GM12878 (cell line): ENCODE results near the gene ISY1. TPM values are rescaled to one million over a fixed set of nuclear protein-coding genes. Genes with fewer than 3 reads are reported as not detected.

Experiments used
- ATAC-seq: fragments of 200-7000 bp; cut with Tn5 transposase; 3 replicates; pipeline ENCODE4 v1.9.1; 2020; ENCODE audit warnings: mild to moderate bottlenecking, moderate library complexity
- BruUV-seq: library from RNA; stranded (reverse); fragments of 400-500 nt; replicated peaks from 2 replicates; lab custom pipeline; 2021; lab: Mats Ljungman, UMichigan
- CTCF ChIA-PET: fragments of 300-600 bp; sonication (Branson Sonifier 250); formaldehyde crosslinking; extraction: SDS; loops from one replicate; lab custom pipeline; 2021; ENCODE audit warnings: inconsistent platforms; lab: Yijun Ruan, JAX
- POLR2A ChIA-PET: fragments of 350-600 bp; formaldehyde crosslinking; extraction: SDS; loops from one replicate; lab custom pipeline; 2021; ENCODE audit warnings: inconsistent platforms; lab: Charles Lee
- RAD21 ChIA-PET: fragments of 300-600 bp; sonication (Branson Sonifier 250); formaldehyde crosslinking; loops from one replicate; lab custom pipeline; 2023; ENCODE audit warnings: antibody characterized with exemption; ENCODE audit not compliant: unreplicated experiment; lab: Charles Lee
- SMC1A ChIA-PET: fragments of 300-600 bp; sonication (Branson Sonifier 250); formaldehyde crosslinking; loops from one replicate; lab custom pipeline; 2023; ENCODE audit not compliant: unreplicated experiment, uncharacterized antibody; lab: Charles Lee
- DNase-seq: peaks from one replicate; pipeline ENCODE4 v3.0.0-alpha.2; 2011; ENCODE audit warnings: low read depth, low spot score
- FAIRE-seq: peaks from 3 replicates; lab custom pipeline; 2011; peaks lifted over from hg19 to GRCh38; lab: Jason Lieb, UNC
- H2AFZ ChIP-seq: 2 replicates; pipeline ENCODE4 v1.6.0; 2011; ENCODE audit warnings: low read depth, low read length, control low read depth; ENCODE audit not compliant: control insufficient read depth
- H3K27ac ChIP-seq: 2 replicates; pipeline ENCODE4 v1.5.1; 2011; ENCODE audit warnings: control low read depth; ENCODE audit not compliant: control insufficient read depth, insufficient read depth
- H3K27me3 ChIP-seq, 2 experiments: replicated peaks in 1 of 2; 2 replicates each; pipeline versions ENCODE4 v1.6.0 to v1.6.1; 2011; ENCODE audit warnings: low read length in 1 of 2; ENCODE audit not compliant: control insufficient read depth in 2 of 2, insufficient read depth in 2 of 2
- H3K36me3 ChIP-seq, 2 experiments: 2 replicates each; pipeline ENCODE4 v1.5.1; 2011; ENCODE audit warnings: low read length in 1 of 2; ENCODE audit not compliant: control insufficient read depth in 2 of 2, insufficient read depth in 2 of 2
- H3K4me1 ChIP-seq: 2 replicates; pipeline ENCODE4 v1.6.1; 2011; ENCODE audit warnings: mild to moderate bottlenecking, low read length, moderate library complexity, mixed read lengths; ENCODE audit not compliant: control insufficient read depth, insufficient read depth
- H3K4me2 ChIP-seq: 2 replicates; pipeline ENCODE4 v1.6.0; 2011; ENCODE audit warnings: control low read depth; ENCODE audit not compliant: control insufficient read depth, insufficient read depth
- H3K4me3 ChIP-seq: fragments of 200-600 bp; sonication (generic); 2 replicates; pipeline ENCODE4 v1.5.1; 2016
- H3K79me2 ChIP-seq: 2 replicates; pipeline ENCODE4 v1.6.0; 2011; ENCODE audit warnings: low read length; ENCODE audit not compliant: control insufficient read depth, insufficient read depth
- H3K9ac ChIP-seq: 2 replicates; pipeline ENCODE4 v1.8.0; 2011; ENCODE audit warnings: low read length, control low read depth, mixed read lengths; ENCODE audit not compliant: control insufficient read depth, insufficient read depth
- H3K9me3 ChIP-seq: replicated peaks from 3 replicates; pipeline ENCODE4 v1.5.1; 2011; ENCODE audit warnings: mild to moderate bottlenecking, low read length; ENCODE audit not compliant: control insufficient read depth, insufficient read depth
- H4K20me1 ChIP-seq: 2 replicates; pipeline ENCODE4 v1.6.0; 2011; ENCODE audit not compliant: control insufficient read depth, insufficient read depth
- ASH2L ChIP-seq: fragments of 300-600, 200-600 bp; sonication (generic); IDR thresholded peaks from 2 replicates; pipeline ENCODE4 v1.6.1; 2017; ENCODE audit warnings: low read depth, mild to moderate bottlenecking, borderline replicate concordance
- BACH1 ChIP-seq: fragments of 450-650 bp; IDR thresholded peaks from 2 replicates; pipeline ENCODE4 v1.6.1; 2017; ENCODE audit warnings: mild to moderate bottlenecking, borderline replicate concordance
- CREM ChIP-seq: IDR thresholded peaks from 2 replicates; pipeline ENCODE4 v1.6.1; 2014; ENCODE audit warnings: antibody characterized with exemption, low read depth
- EED ChIP-seq: sonication (generic); IDR thresholded peaks from 2 replicates; pipeline ENCODE4 v1.6.1; 2016; ENCODE audit warnings: antibody characterized with exemption, low read depth
- FOS ChIP-seq: IDR thresholded peaks from 3 replicates; pipeline ENCODE4 v1.6.1; 2011; ENCODE audit warnings: borderline replicate concordance; ENCODE audit not compliant: insufficient read length; ENCODE audit errors: extremely low read depth
- HCFC1 ChIP-seq: fragments of 150-350 bp; IDR thresholded peaks from 2 replicates; pipeline ENCODE4 v1.6.1; 2014; ENCODE audit warnings: low read length
- KDM1A ChIP-seq: fragments of 200-600 bp; sonication (generic); IDR thresholded peaks from 2 replicates; pipeline ENCODE4 v1.6.1; 2016; ENCODE audit warnings: borderline replicate concordance
- POLR2AphosphoS5 ChIP-seq: IDR thresholded peaks from 2 replicates; pipeline ENCODE4 v1.6.1; 2011; ENCODE audit warnings: mild to moderate bottlenecking, low read length, inconsistent platforms
- RAD51 ChIP-seq: fragments of 450-650 bp; IDR thresholded peaks from 2 replicates; pipeline ENCODE4 v1.6.1; 2016; ENCODE audit warnings: moderate library complexity, mild to moderate bottlenecking, inconsistent platforms
- RB1 ChIP-seq: fragments of 450-650 bp; formaldehyde crosslinking; IDR thresholded peaks from 2 replicates; pipeline ENCODE4 v1.6.1; 2017; ENCODE audit warnings: mild to moderate bottlenecking, borderline replicate concordance
- RELA ChIP-seq: fragments of 450-650 bp; IDR thresholded peaks from 2 replicates; pipeline ENCODE4 v1.8.0; 2014; ENCODE audit warnings: borderline replicate concordance; ENCODE audit not compliant: partially characterized antibody
- SRF ChIP-seq, 2 experiments: IDR thresholded peaks; 2 replicates each; pipeline ENCODE4 v1.6.1; 2011; ENCODE audit warnings: low read depth in 2 of 2, low read length in 2 of 2, mild to moderate bottlenecking in 1 of 2, moderate library complexity in 1 of 2
- ZBTB33 ChIP-seq: fragments of 450-650 bp; IDR thresholded peaks from 2 replicates; pipeline ENCODE4 v1.6.1; 2017; ENCODE audit warnings: mild to moderate bottlenecking
- WGBS: methylation state at CpG from one replicate; pipeline ENCODE4 v1.1.6; 2016; ENCODE audit warnings: low lambda C conversion rate; ENCODE audit not compliant: insufficient replicate concordance, insufficient coverage; ENCODE audit errors: missing lambda C conversion rate; 5-methylcytosine and 5-hydroxymethylcytosine counted together
- in situ Hi-C: fragments of 300-500 bp; cut with MboI; formaldehyde crosslinking; loops from 9 replicates; pipeline ENCODE4 v1.14.3; 2018; ENCODE audit warnings: mixed read lengths
- intact Hi-C: fragments of 100-400 bp; cut with micrococcal nuclease; formaldehyde crosslinking; loops from one replicate; pipeline ENCODE4 v1.14.2; 2022; ENCODE audit not compliant: unreplicated experiment
- polyA plus RNA-seq, 11 experiments: library from polyadenylated mRNA; depleted of rRNA in 4 of 11; unstranded in 6 of 11; stranded (reverse) in 5 of 11; fragments of >200 nt; fragmentation: Nextera tagmentation in 4 of 11; fragmentation: Illumina TruSeq in 1 of 11; extraction: Ambion mirVana in 4 of 11; extraction: Trizol in 1 of 11; gene quantifications; 1 replicate in 1 of 11; 2 replicates in 10 of 11; pipeline versions ENCODE4 v1.2.1 to v1.2.3, GENCODE V29; 2011 to 2016; ENCODE audit warnings: inconsistent platforms in 2 of 11, missing spikeins in 2 of 11, low read depth in 1 of 11
- total RNA-seq, 4 experiments: library from RNA; depleted of rRNA in 3 of 4; stranded (reverse); fragments of >200 nt in 3 of 4; fragmentation: Illumina TruSeq in 1 of 4; extraction: Trizol in 1 of 4; gene quantifications; 2 replicates each; pipeline versions ENCODE4 v1.2.1 to v1.2.3, GENCODE V29; 2013 to 2021
- TF ChIP-seq, protein P1 (sequence below): fragments of 150-350 bp; IDR thresholded peaks from 2 replicates; pipeline ENCODE4 v1.6.1; 2014; ENCODE audit warnings: mild to moderate bottlenecking, low read depth, low read length
- TF ChIP-seq, protein P2 (sequence below): fragments of 450-650 bp; formaldehyde crosslinking; IDR thresholded peaks from 2 replicates; pipeline ENCODE4 v1.5.0; 2022; ENCODE audit warnings: mild to moderate bottlenecking, missing genetic modification characterization
- TF ChIP-seq, protein P3 (sequence below): fragments of 450-650 bp; IDR thresholded peaks from 2 replicates; pipeline ENCODE4 v1.6.1; 2016; ENCODE audit warnings: mild to moderate bottlenecking

ISY1 gene
- total and polyA plus RNA-seq, 10 of the 15 experiments (the other 5 are each of a cell fraction or from before 2014, with no cell fraction given) = 28.3 to 72.2 (median 44.7) TPM

- 96% methylated on average over 7 of the region's 7 CpGs for WGBS
- POLR2A ChIA-PET = no interaction called here
- H2AFZ ChIP-seq = no peak overlapping the region
- FAIRE-seq = no peak
- H3K9ac ChIP-seq = no peak overlapping the region
- SMC1A ChIA-PET = no interaction called here
- BruUV-seq = no TSS peak
- no peak overlapping the region for H3K4me2 ChIP-seq
- no peak for ATAC-seq
- no peak overlapping the region for H3K27ac ChIP-seq
- RAD21 ChIA-PET = no interaction called here
- no peak for DNase-seq
- no peaks in the 10 kb centered on the region for H3K27me3 ChIP-seq
- intact Hi-C loops (no loop called here), in situ Hi-C loops (no loop called here)
- TF ChIP-seq FOS (no peak), SRF (IDR thresholded peaks at IDR 0.05; ENCODE audit: low read depth in 2 of 2, low read length in 2 of 2) (no peak), ZBTB33 (no peak), CREM (no peak), BACH1 (no peak), RELA (no peak), POLR2AphosphoS5 (no peak), RAD51 (no peak), ASH2L (no peak), KDM1A (no peak), RB1 (no peak), HCFC1 (no peak), EED (no peak)
- TF ChIP-seq, protein P1, sequence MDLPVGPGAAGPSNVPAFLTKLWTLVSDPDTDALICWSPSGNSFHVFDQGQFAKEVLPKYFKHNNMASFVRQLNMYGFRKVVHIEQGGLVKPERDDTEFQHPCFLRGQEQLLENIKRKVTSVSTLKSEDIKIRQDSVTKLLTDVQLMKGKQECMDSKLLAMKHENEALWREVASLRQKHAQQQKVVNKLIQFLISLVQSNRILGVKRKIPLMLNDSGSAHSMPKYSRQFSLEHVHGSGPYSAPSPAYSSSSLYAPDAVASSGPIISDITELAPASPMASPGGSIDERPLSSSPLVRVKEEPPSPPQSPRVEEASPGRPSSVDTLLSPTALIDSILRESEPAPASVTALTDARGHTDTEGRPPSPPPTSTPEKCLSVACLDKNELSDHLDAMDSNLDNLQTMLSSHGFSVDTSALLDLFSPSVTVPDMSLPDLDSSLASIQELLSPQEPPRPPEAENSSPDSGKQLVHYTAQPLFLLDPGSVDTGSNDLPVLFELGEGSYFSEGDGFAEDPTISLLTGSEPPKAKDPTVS = no peak
- TF ChIP-seq, protein P2, sequence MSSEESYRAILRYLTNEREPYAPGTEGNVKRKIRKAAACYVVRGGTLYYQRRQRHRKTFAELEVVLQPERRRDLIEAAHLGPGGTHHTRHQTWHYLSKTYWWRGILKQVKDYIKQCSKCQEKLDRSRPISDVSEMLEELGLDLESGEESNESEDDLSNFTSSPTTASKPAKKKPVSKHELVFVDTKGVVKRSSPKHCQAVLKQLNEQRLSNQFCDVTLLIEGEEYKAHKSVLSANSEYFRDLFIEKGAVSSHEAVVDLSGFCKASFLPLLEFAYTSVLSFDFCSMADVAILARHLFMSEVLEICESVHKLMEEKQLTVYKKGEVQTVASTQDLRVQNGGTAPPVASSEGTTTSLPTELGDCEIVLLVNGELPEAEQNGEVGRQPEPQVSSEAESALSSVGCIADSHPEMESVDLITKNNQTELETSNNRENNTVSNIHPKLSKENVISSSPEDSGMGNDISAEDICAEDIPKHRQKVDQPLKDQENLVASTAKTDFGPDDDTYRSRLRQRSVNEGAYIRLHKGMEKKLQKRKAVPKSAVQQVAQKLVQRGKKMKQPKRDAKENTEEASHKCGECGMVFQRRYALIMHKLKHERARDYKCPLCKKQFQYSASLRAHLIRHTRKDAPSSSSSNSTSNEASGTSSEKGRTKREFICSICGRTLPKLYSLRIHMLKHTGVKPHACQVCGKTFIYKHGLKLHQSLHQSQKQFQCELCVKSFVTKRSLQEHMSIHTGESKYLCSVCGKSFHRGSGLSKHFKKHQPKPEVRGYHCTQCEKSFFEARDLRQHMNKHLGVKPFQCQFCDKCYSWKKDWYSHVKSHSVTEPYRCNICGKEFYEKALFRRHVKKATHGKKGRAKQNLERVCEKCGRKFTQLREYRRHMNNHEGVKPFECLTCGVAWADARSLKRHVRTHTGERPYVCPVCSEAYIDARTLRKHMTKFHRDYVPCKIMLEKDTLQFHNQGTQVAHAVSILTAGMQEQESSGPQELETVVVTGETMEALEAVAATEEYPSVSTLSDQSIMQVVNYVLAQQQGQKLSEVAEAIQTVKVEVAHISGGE (CRISPR knock-in tag) = no peak
- TF ChIP-seq, protein P3, sequence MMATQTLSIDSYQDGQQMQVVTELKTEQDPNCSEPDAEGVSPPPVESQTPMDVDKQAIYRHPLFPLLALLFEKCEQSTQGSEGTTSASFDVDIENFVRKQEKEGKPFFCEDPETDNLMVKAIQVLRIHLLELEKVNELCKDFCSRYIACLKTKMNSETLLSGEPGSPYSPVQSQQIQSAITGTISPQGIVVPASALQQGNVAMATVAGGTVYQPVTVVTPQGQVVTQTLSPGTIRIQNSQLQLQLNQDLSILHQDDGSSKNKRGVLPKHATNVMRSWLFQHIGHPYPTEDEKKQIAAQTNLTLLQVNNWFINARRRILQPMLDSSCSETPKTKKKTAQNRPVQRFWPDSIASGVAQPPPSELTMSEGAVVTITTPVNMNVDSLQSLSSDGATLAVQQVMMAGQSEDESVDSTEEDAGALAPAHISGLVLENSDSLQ = no peak
- no peak overlapping the region for H3K4me3 ChIP-seq
- no peaks in the 10 kb centered on the region for H3K9me3 ChIP-seq
- H3K4me1 ChIP-seq = no peaks in the 10 kb centered on the region; the same call in 1 of the 2 replicates
- H4K20me1 ChIP-seq = no peaks in the 10 kb centered on the region
- CTCF ChIA-PET = interaction anchor here (0.6 kb wide), 1 partner anchor 42 kb away, joined by 3 read pairs; no protein-coding TSS in a partner anchor
- peaks cover 3 to 21% of the 10 kb centered on the region in 2 experiments for H3K36me3 ChIP-seq
- peaks cover 15% of the 10 kb centered on the region for H3K79me2 ChIP-seq
Measured at GRCh38 chr3:129164500-129164899, 3.6 kb upstream of the ISY1 start.
